B cell (primary cell): ENCODE data around the gene SDK2. TPM values are rescaled to one million over a fixed set of nuclear protein-coding genes. Genes with fewer than 3 reads are reported as not detected.

Source experiments
- ATAC-seq: fragments of 200-7000 bp; cut with Tn5 transposase; one replicate; pipeline ENCODE4 v1.10.0; 2021; ENCODE audit warnings: low read depth, mild to moderate bottlenecking, moderate number of reproducible peaks, moderate library complexity
- CTCF ChIA-PET: fragments of 350-600 bp; sonication (Branson Sonifier 250); formaldehyde crosslinking; loops from one replicate; lab custom pipeline; 2021; ENCODE audit warnings: antibody characterized with exemption, inconsistent platforms; lab: Charles Lee
- POLR2A ChIA-PET: fragments of 350-600 bp; sonication (Branson Sonifier 250); formaldehyde crosslinking; loops from one replicate; lab custom pipeline; 2021; ENCODE audit warnings: antibody characterized with exemption; lab: Charles Lee
- DNase-seq: peaks from one replicate; pipeline ENCODE4 v3.0.0; 2013
- H2AFZ ChIP-seq: 2 replicates; pipeline ENCODE4 v1.6.1; 2012; ENCODE audit warnings: mild to moderate bottlenecking, low read depth, low read length; ENCODE audit not compliant: insufficient read depth, poor library complexity, severe bottlenecking
- H3K27ac ChIP-seq, 2 donors: 1 replicate in 1 of 2; 2 replicates in 1 of 2; pipeline ENCODE4 v1.5.1; 2012 to 2013; ENCODE audit warnings: low read length in 2 of 2, mild to moderate bottlenecking in 2 of 2, moderate library complexity in 1 of 2
- H3K27me3 ChIP-seq, 4 experiments: fragments of 200-600 bp in 1 of 4; sonication (generic) in 1 of 4; replicated peaks in 1 of 4; 1 replicate in 2 of 4; 2 replicates in 2 of 4; pipeline versions ENCODE4 v1.6.1 to v1.7.0; 2013 to 2016; ENCODE audit warnings: low read length in 3 of 4, mild to moderate bottlenecking in 2 of 4, mixed read lengths in 1 of 4, moderate library complexity in 1 of 4; ENCODE audit not compliant: insufficient read depth in 4 of 4, control insufficient read depth in 3 of 4; ENCODE audit errors: control extremely low read depth in 1 of 4
- H3K36me3 ChIP-seq, 2 experiments: replicated peaks in 1 of 2; 1 replicate in 1 of 2; 2 replicates in 1 of 2; pipeline versions ENCODE4 v1.6.1 to v1.7.1; 2013; ENCODE audit warnings: low read length in 1 of 2; ENCODE audit not compliant: insufficient read depth in 2 of 2, control insufficient read depth in 1 of 2; ENCODE audit errors: control extremely low read depth in 1 of 2, extremely low read depth in 1 of 2
- H3K4me1 ChIP-seq, 2 donors: fragments of 200-600 bp in 1 of 2; sonication (generic) in 1 of 2; 1 replicate in 1 of 2; 2 replicates in 1 of 2; pipeline versions ENCODE4 v1.5.1 to v1.6.1; 2013 to 2017; ENCODE audit warnings: low read length in 2 of 2; ENCODE audit not compliant: control insufficient read depth in 2 of 2, insufficient read depth in 2 of 2
- H3K4me2 ChIP-seq: replicated peaks from 2 replicates; pipeline ENCODE3; 2012; ENCODE audit warnings: mild to moderate bottlenecking, low read depth, low read length; ENCODE audit not compliant: poor library complexity, severe bottlenecking
- H3K4me3 ChIP-seq, 5 experiments: fragments of 200-600 bp in 1 of 5; sonication (generic) in 1 of 5; 1 replicate in 3 of 5; 2 replicates in 2 of 5; pipeline versions ENCODE4 v1.5.1 to v1.7.0; 2011 to 2016; ENCODE audit warnings: low read length in 4 of 5, mild to moderate bottlenecking in 4 of 5, low read depth in 2 of 5, control low read depth in 1 of 5, moderate library complexity in 1 of 5; ENCODE audit not compliant: insufficient read depth in 1 of 5; ENCODE audit errors: control extremely low read depth in 1 of 5, extremely low read depth in 1 of 5
- H3K79me2 ChIP-seq: fragments of 200-600 bp; sonication (generic); one replicate; pipeline ENCODE4 v1.6.0; 2016; ENCODE audit warnings: low read length; ENCODE audit not compliant: control insufficient read depth, insufficient read depth
- H3K9ac ChIP-seq: fragments of 200-600 bp; sonication (generic); 2 replicates; pipeline ENCODE4 v1.6.1; 2017; ENCODE audit warnings: mild to moderate bottlenecking, low read length, moderate library complexity
- H3K9me3 ChIP-seq, 3 donors: one replicate each; pipeline versions ENCODE4 v1.6.1 to v1.7.1; 2013; ENCODE audit warnings: low read length in 2 of 3; ENCODE audit not compliant: control insufficient read depth in 2 of 3, insufficient read depth in 1 of 3; ENCODE audit errors: control extremely low read depth in 1 of 3
- H4K20me1 ChIP-seq: 2 replicates; pipeline ENCODE4 v1.6.0; 2012; ENCODE audit warnings: mild to moderate bottlenecking, low read length; ENCODE audit not compliant: insufficient read depth, control insufficient read depth, poor library complexity, severe bottlenecking
- H3K27ac Mint-ChIP-seq: one replicate; pipeline ENCODE4 v1.8.0; 2021; ENCODE audit warnings: mixed read lengths
- H3K27me3 Mint-ChIP-seq: one replicate; pipeline ENCODE4 v1.8.0; 2021; ENCODE audit warnings: mixed read lengths
- H3K4me1 Mint-ChIP-seq: one replicate; pipeline ENCODE4 v1.8.0; 2021; ENCODE audit warnings: mixed read lengths
- H3K4me3 Mint-ChIP-seq: one replicate; pipeline ENCODE4 v1.8.0; 2021; ENCODE audit warnings: mixed read lengths
- H3K9me3 Mint-ChIP-seq: one replicate; pipeline ENCODE4 v1.8.0; 2022; ENCODE audit warnings: mixed read lengths; ENCODE audit not compliant: insufficient read depth
- CTCF ChIP-seq: fragments of 200-600 bp; IDR thresholded peaks from one replicate; pipeline ENCODE4 v1.8.0; 2022; ENCODE audit warnings: antibody characterized with exemption, mild to moderate bottlenecking
- EZH2 ChIP-seq: IDR thresholded peaks from 2 replicates; pipeline ENCODE4 v1.6.1; 2012; ENCODE audit warnings: borderline replicate concordance, low read depth, mild to moderate bottlenecking, moderate library complexity, low read length; ENCODE audit not compliant: insufficient read depth, poor library complexity, severe bottlenecking
- WGBS: methylation state at CpG from one replicate; pipeline ENCODE4 v1.1.5; 2013; ENCODE audit warnings: missing lambda C conversion rate; ENCODE audit not compliant: insufficient coverage; 5-methylcytosine and 5-hydroxymethylcytosine counted together
- intact Hi-C: fragments of 100-400 bp; cut with micrococcal nuclease; formaldehyde crosslinking; loops from one replicate; pipeline ENCODE4 v1.10.0; 2022
- polyA plus RNA-seq: library from polyadenylated mRNA; depleted of rRNA; stranded (reverse); fragments of >200 nt; gene quantifications from 2 replicates; pipeline ENCODE4 v1.2.3, GENCODE V29; 2012
- total RNA-seq, 2 donors: library from RNA; stranded (reverse); fragments of 120-200 nt in 1 of 2; gene quantifications; 1 replicate in 1 of 2; 2 replicates in 1 of 2; pipeline versions ENCODE4 v1.2.3 to v1.2.4, GENCODE V29; 2013 to 2022

The SDK2 gene
- total and polyA plus RNA-seq, 2 donors (not counting 1 experiment from before 2014, with no cell fraction given): 3.2 to 13.0 TPM

GRCh38 chr17:73439597-73439996, 204.6 kb downstream of the SDK2 start:
- no peak for TF ChIP-seq EZH2
- no peak for TF ChIP-seq CTCF
- POLR2A ChIA-PET: no interaction called here
- intact Hi-C loops: no loop called here

GRCh38 chr17:73437826-73438225, 206.4 kb downstream of the SDK2 start:
- H2AFZ ChIP-seq: no peak overlapping the region
- H3K9me3 ChIP-seq: no peaks in the 10 kb centered on the region
- POLR2A ChIA-PET: no interaction called here
- intact Hi-C loops: no loop called here
- Mint-ChIP-seq H3K4me3 (no peak overlapping the region), H3K4me1 (no peaks in the 10 kb centered on the region), H3K9me3 (no peaks in the 10 kb centered on the region), H3K27ac (no peak overlapping the region), H3K27me3 (no peaks in the 10 kb centered on the region)
- ATAC-seq: no peak
- H3K27me3 ChIP-seq: no peaks in the 10 kb centered on the region
- H3K27ac ChIP-seq: no peak overlapping the region
- no peak overlapping the region for H3K9ac ChIP-seq
- 95% methylated on average over 13 of the region's 16 CpGs for WGBS
- no peak overlapping the region for H3K4me2 ChIP-seq
- no peak for DNase-seq
- TF ChIP-seq EZH2: no peak
- TF ChIP-seq CTCF: no peak
- H3K36me3 ChIP-seq: peaks cover 0 to 3% of the 10 kb centered on the region in 2 experiments
- H3K79me2 ChIP-seq: no peaks in the 10 kb centered on the region
- H4K20me1 ChIP-seq: no peaks in the 10 kb centered on the region
- no peak overlapping the region for H3K4me3 ChIP-seq
- CTCF ChIA-PET: interaction anchor here (1.0 kb wide), 1 partner anchor 435 kb away, joined by 4 read pairs; no protein-coding TSS in a partner anchor
- no peaks in the 10 kb centered on the region for H3K4me1 ChIP-seq

More at GRCh38 chr17:73439597-73439996, 204.6 kb downstream of the SDK2 start:
- H3K27me3 ChIP-seq: no peaks in the 10 kb centered on the region
- no peaks in the 10 kb centered on the region for H3K4me1 ChIP-seq
- H3K9ac ChIP-seq: no peak overlapping the region
- H3K4me1 Mint-ChIP-seq: no peaks in the 10 kb centered on the region
- H3K4me2 ChIP-seq: no peak overlapping the region
- no peak overlapping the region for H3K4me3 ChIP-seq
- H3K27ac Mint-ChIP-seq: no peak overlapping the region
- no peaks in the 10 kb centered on the region for H3K9me3 Mint-ChIP-seq
- no peak for DNase-seq
- H3K9me3 ChIP-seq: no peaks in the 10 kb centered on the region
- H3K4me3 Mint-ChIP-seq: no peak overlapping the region
- ATAC-seq: no peak
- H2AFZ ChIP-seq: no peak overlapping the region
- no peaks in the 10 kb centered on the region for H3K79me2 ChIP-seq
- no peaks in the 10 kb centered on the region for H4K20me1 ChIP-seq
- CTCF ChIA-PET: interaction anchor here (0.7 kb wide), 1 partner anchor 34 kb away, joined by 3 read pairs; no protein-coding TSS in a partner anchor
- 100% methylated on average over 1 of the region's 7 CpGs for WGBS
- H3K27me3 Mint-ChIP-seq: no peaks in the 10 kb centered on the region
- H3K36me3 ChIP-seq: peaks cover 0 to 3% of the 10 kb centered on the region in 2 experiments
- H3K27ac ChIP-seq: no peak overlapping the region
